CD4-positive, alpha-beta T cell (primary cell): ENCODE results near the gene SPINK2. TPM values are rescaled to one million over a fixed set of nuclear protein-coding genes. Genes with fewer than 3 reads are reported as not detected.

Source experiments
- ATAC-seq: fragments of 200-7000 bp; cut with Tn5 transposase; one replicate; pipeline ENCODE4 v1.10.0; 2022; ENCODE audit warnings: mild to moderate bottlenecking; ENCODE audit not compliant: poor library complexity
- CTCF ChIA-PET: fragments of 350-600 bp; sonication (Branson Sonifier 250); formaldehyde crosslinking; loops from one replicate; lab custom pipeline; 2021; ENCODE audit warnings: antibody characterized with exemption, inconsistent platforms; lab: Charles Lee
- POLR2A ChIA-PET: fragments of 350-600 bp; sonication (Branson Sonifier 250); formaldehyde crosslinking; loops from one replicate; lab custom pipeline; 2021; ENCODE audit warnings: antibody characterized with exemption, inconsistent platforms; lab: Charles Lee
- DNase-seq, 14 experiments: peaks; one replicate each; pipeline ENCODE4 v3.0.0-alpha.2; 2013 to 2020; ENCODE audit warnings: mixed read lengths in 2 of 14
- H3K27ac ChIP-seq, 2 donors: one replicate each; pipeline versions ENCODE4 v1.5.1 to v1.7.0; 2013; ENCODE audit warnings: low read length in 2 of 2, low read depth in 1 of 2, mild to moderate bottlenecking in 1 of 2
- H3K27me3 ChIP-seq, 2 experiments: 1 replicate in 1 of 2; 2 replicates in 1 of 2; pipeline versions ENCODE4 v1.6.1 to v1.7.0; 2013; ENCODE audit warnings: low read length in 2 of 2, control low read depth in 1 of 2, mild to moderate bottlenecking in 1 of 2, moderate library complexity in 1 of 2; ENCODE audit not compliant: insufficient read depth in 2 of 2, control insufficient read depth in 1 of 2
- H3K36me3 ChIP-seq: one replicate; pipeline ENCODE4 v1.6.1; 2013; ENCODE audit warnings: low read length, control low read depth; ENCODE audit not compliant: insufficient read depth
- H3K4me1 ChIP-seq: one replicate; pipeline ENCODE4 v1.6.1; 2013; ENCODE audit warnings: low read length, control low read depth; ENCODE audit not compliant: insufficient read depth
- H3K4me3 ChIP-seq: one replicate; pipeline ENCODE4 v1.5.1; 2013; ENCODE audit warnings: mild to moderate bottlenecking, low read length, moderate library complexity
- H3K9me3 ChIP-seq, 2 experiments: 1 replicate in 1 of 2; 2 replicates in 1 of 2; pipeline versions ENCODE4 v1.6.1 to v1.7.0; 2013; ENCODE audit warnings: low read length in 2 of 2, mild to moderate bottlenecking in 2 of 2, control low read depth in 1 of 2, moderate library complexity in 1 of 2; ENCODE audit not compliant: control insufficient read depth in 1 of 2, insufficient read depth in 1 of 2
- H3K27ac Mint-ChIP-seq: one replicate; pipeline ENCODE4 v1.8.0; 2020; ENCODE audit warnings: mixed read lengths
- H3K27me3 Mint-ChIP-seq: one replicate; pipeline ENCODE4 v1.8.0; 2021; ENCODE audit warnings: mixed read lengths
- H3K36me3 Mint-ChIP-seq: one replicate; pipeline ENCODE4 v1.8.0; 2021; ENCODE audit warnings: low read depth, mixed read lengths
- H3K4me1 Mint-ChIP-seq: one replicate; pipeline ENCODE4 v1.8.0; 2021; ENCODE audit warnings: low read depth, mixed read lengths
- H3K4me3 Mint-ChIP-seq: one replicate; pipeline ENCODE4 v1.8.0; 2020; ENCODE audit warnings: mild to moderate bottlenecking, mixed read lengths
- H3K9me3 Mint-ChIP-seq: one replicate; pipeline ENCODE4 v1.8.0; 2020; ENCODE audit warnings: mixed read lengths
- intact Hi-C, 2 experiments: fragments of 100-400 bp; cut with DNase I in 1 of 2; cut with micrococcal nuclease in 1 of 2; formaldehyde crosslinking; loops; one replicate each; pipeline versions ENCODE4 v1.15.1 to v1.9.0; 2023 to 2025; cut with DNase I, micrococcal nuclease
- total RNA-seq, 174 experiments: library from RNA in 2 of 174; stranded (reverse) in 2 of 174; gene quantifications; one replicate each; pipeline ENCODE4 v1.2.3 and lab custom pipeline; 2021 to 2026
- TF ChIP-seq, protein P1 (sequence below): fragments of 200-600 bp; IDR thresholded peaks from one replicate; pipeline ENCODE4 v1.8.0; 2022; ENCODE audit warnings: antibody characterized with exemption, mild to moderate bottlenecking

The SPINK2 gene
- total RNA-seq, 2 experiments from 2014 or later, result 4.0 to 5.2 TPM

DNA sequence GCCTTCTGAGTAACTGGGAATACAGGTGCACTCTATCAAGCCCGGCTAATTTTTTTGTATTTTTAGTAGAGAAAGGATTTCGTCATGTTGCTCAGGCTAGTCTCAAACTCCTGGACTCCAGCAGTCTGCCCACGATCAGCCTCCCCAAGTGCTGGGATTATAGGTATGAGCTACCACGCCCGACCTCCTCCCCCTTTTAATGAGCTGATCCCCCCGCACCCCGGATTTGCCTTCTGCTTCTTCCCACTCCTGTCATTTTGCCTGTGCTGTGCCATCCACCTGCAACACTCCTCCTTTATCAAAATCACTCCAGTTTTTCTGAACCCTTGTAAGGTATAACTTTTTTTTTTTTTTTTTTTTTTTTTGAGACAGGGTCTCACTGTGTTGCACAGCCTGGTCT lies 33.4 kb downstream of the SPINK2 start:
- Histone ChIP-seq H3K36me3 (no peaks in the 10 kb centered on the region), H3K4me3 (no peak overlapping the region), H3K4me1 (no peaks in the 10 kb centered on the region), H3K27ac (no peak overlapping the region), H3K9me3 (peaks cover 0 to 11% of the 10 kb centered on the region in 2 experiments), H3K27me3 (no peaks in the 10 kb centered on the region)
- TF ChIP-seq, protein P1, sequence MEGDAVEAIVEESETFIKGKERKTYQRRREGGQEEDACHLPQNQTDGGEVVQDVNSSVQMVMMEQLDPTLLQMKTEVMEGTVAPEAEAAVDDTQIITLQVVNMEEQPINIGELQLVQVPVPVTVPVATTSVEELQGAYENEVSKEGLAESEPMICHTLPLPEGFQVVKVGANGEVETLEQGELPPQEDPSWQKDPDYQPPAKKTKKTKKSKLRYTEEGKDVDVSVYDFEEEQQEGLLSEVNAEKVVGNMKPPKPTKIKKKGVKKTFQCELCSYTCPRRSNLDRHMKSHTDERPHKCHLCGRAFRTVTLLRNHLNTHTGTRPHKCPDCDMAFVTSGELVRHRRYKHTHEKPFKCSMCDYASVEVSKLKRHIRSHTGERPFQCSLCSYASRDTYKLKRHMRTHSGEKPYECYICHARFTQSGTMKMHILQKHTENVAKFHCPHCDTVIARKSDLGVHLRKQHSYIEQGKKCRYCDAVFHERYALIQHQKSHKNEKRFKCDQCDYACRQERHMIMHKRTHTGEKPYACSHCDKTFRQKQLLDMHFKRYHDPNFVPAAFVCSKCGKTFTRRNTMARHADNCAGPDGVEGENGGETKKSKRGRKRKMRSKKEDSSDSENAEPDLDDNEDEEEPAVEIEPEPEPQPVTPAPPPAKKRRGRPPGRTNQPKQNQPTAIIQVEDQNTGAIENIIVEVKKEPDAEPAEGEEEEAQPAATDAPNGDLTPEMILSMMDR, result no peak
- intact Hi-C loops, result no loop called here
- Mint-ChIP-seq H3K27ac (no peak overlapping the region), H3K36me3 (no peaks in the 10 kb centered on the region), H3K4me3 (no peak overlapping the region), H3K9me3 (no peaks in the 10 kb centered on the region), H3K4me1 (no peaks in the 10 kb centered on the region), H3K27me3 (no peaks in the 10 kb centered on the region)
- CTCF ChIA-PET, result interaction anchor here (1.2 kb wide), 1 partner anchor 12 kb away, joined by 3 read pairs; no protein-coding TSS in a partner anchor
- no peak for ATAC-seq
- POLR2A ChIA-PET, result no interaction called here
- DNase-seq, result no peak

DNA sequence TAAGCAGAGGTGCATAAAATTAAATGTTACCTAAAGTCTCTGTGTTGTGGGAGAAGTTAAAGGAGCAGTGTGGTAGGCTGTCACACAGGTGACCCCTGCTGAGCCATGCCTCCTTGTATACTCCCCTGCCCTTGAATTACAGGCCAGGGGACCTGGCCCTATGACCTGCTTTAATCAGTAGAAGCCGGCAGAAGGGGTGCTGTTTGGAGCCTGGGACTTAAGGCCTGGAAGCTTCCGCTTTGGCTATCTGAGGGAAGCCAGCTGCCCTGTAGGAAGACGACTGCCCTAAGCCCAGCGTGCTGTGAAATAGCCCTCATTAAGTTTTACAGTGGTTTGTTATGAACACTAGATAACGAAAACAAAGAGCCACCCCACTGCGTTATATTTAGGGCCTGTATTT lies 34.1 kb downstream of the SPINK2 start:
- Histone ChIP-seq H3K4me1 (no peaks in the 10 kb centered on the region), H3K27me3 (no peaks in the 10 kb centered on the region), H3K27ac (no peak overlapping the region), H3K9me3 (peaks cover 0 to 11% of the 10 kb centered on the region in 2 experiments), H3K4me3 (no peak overlapping the region), H3K36me3 (no peaks in the 10 kb centered on the region)
- intact Hi-C loops, result no loop called here
- H3K9me3 Mint-ChIP-seq, result no peaks in the 10 kb centered on the region
- no peak overlapping the region for H3K27ac Mint-ChIP-seq
- H3K36me3 Mint-ChIP-seq, result no peaks in the 10 kb centered on the region
- no peak overlapping the region for H3K4me3 Mint-ChIP-seq
- H3K4me1 Mint-ChIP-seq, result no peaks in the 10 kb centered on the region
- ChIA-PET POLR2A (no interaction called here), CTCF (interaction anchor here (1.2 kb wide), 1 partner anchor 12 kb away, joined by 3 read pairs; no protein-coding TSS in a partner anchor)
- no peak for DNase-seq
- ATAC-seq, result no peak
- H3K27me3 Mint-ChIP-seq, result no peaks in the 10 kb centered on the region
- TF ChIP-seq, protein P1, result no peak

DNA sequence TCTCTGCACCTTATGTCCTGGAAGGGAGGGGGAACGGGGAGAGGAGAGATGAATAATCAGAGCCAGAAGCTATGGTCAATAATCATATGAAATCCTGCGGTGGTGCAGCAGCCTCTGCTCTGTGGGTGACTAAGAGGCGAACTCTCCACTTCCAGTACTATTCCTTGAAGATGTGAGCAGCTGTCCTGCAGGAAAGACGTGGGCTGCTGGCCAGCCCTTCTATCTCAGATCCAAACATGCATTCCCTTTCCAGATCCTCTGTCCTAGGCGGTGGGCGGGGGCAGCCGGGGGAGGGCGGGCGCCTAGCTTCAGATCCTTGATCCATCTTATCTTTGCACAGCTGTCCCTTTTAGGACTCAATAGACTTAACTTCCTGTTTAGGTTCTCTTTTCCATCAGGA lies 34.5 kb downstream of the SPINK2 start:
- no peak overlapping the region for H3K27ac Mint-ChIP-seq
- TF ChIP-seq, protein P1, result no peak
- no peak overlapping the region for H3K27ac ChIP-seq
- H3K36me3 ChIP-seq, result no peaks in the 10 kb centered on the region
- H3K36me3 Mint-ChIP-seq, result no peaks in the 10 kb centered on the region
- no peak overlapping the region for H3K4me3 Mint-ChIP-seq
- no peaks in the 10 kb centered on the region for H3K27me3 ChIP-seq
- ATAC-seq (no peak), DNase-seq (no peak)
- H3K9me3 ChIP-seq, result peaks cover 0 to 11% of the 10 kb centered on the region in 2 experiments
- CTCF ChIA-PET, result interaction anchor here (1.2 kb wide), 1 partner anchor 13 kb away, joined by 3 read pairs; no protein-coding TSS in a partner anchor
- no peaks in the 10 kb centered on the region for H3K27me3 Mint-ChIP-seq
- no peaks in the 10 kb centered on the region for H3K9me3 Mint-ChIP-seq
- intact Hi-C loops, result no loop called here
- no peaks in the 10 kb centered on the region for H3K4me1 ChIP-seq
- H3K4me1 Mint-ChIP-seq, result no peaks in the 10 kb centered on the region
- POLR2A ChIA-PET, result no interaction called here
- no peak overlapping the region for H3K4me3 ChIP-seq
